ENCODE measurements around the gene CTSC. TPM values are rescaled to one million over a fixed set of nuclear protein-coding genes. Genes with fewer than 3 reads are reported as not detected.

CTSC gene
- total RNA-seq, 2 experiments from 2014 or later: 119 to 122 TPM

Other genes starting within 250 kb of the CTSC start
- 1 to 10 TPM; 4.4 to 4.7 TPM for gene RAB38, start 162.3 kb downstream of the CTSC start, total RNA-seq

Measured in activated CD8-positive, alpha-beta memory T cell treated with anti-CD3 and anti-CD28 coated beads for 36 hours (primary cell).